ENCODE results near the gene ARHGEF1. TPM values are rescaled to one million over a fixed set of nuclear protein-coding genes. Genes with fewer than 3 reads are reported as not detected.

Gene ARHGEF1
- total and polyA plus RNA-seq, 2 donors (not counting 1 experiment from before 2014, with no cell fraction given), result 646 to 886 TPM

GRCh38 chr19:41935760-41936415 is 52.9 kb downstream of the ARHGEF1 start:
- CTCF ChIA-PET, result interaction anchor here (0.5 to 5.4 kb wide), 8 partner anchors 8 to 76 kb away, joined by 3 to 54 read pairs (median 6); partner anchors contain the start of gene RPS19
- H3K9ac ChIP-seq (ENCODE audit: low read length), result no peak overlapping the region

More at GRCh38 chr19:41935760-41936415, 52.9 kb downstream of the ARHGEF1 start:
- no peaks in the 10 kb centered on the region for H3K9me3 ChIP-seq (ENCODE audit: control extremely low read depth in 1 of 3, control insufficient read depth in 2 of 3, insufficient read depth in 1 of 3, low read length in 2 of 3)
- H3K27me3 ChIP-seq (replicated peaks in 1 of 4; ENCODE audit: control extremely low read depth in 1 of 4, control insufficient read depth in 3 of 4, insufficient read depth in 4 of 4, low read length in 3 of 4), result peaks cover 0 to under 1% (median 0%) of the 10 kb centered on the region in 4 experiments
- no peak for DNase-seq
- H3K4me3 Mint-ChIP-seq, result no peak overlapping the region
- H2AFZ ChIP-seq (ENCODE audit: insufficient read depth, low read depth, low read length, poor library complexity, severe bottlenecking), result no peak overlapping the region
- H3K27ac Mint-ChIP-seq, result no peak overlapping the region
- peaks cover 11% of the 10 kb centered on the region for H3K79me2 ChIP-seq (ENCODE audit: control insufficient read depth, insufficient read depth, low read length)
- WGBS (ENCODE audit: insufficient coverage), result 70% methylated on average over 6 of the region's 26 CpGs
- no peaks in the 10 kb centered on the region for H4K20me1 ChIP-seq (ENCODE audit: control insufficient read depth, insufficient read depth, low read length, poor library complexity, severe bottlenecking)
- no peak overlapping the region for H3K4me2 ChIP-seq (replicated peaks; ENCODE audit: low read depth, low read length, poor library complexity, severe bottlenecking)
- intact Hi-C loops (cut with micrococcal nuclease), result loop anchor here (1.0 to 2.0 kb wide), 4 partner anchors 15 to 77 kb away; partner anchors contain the start of gene RABAC1
- no peak overlapping the region for H3K27ac ChIP-seq (ENCODE audit: low read length in 2 of 2)
- H3K4me1 Mint-ChIP-seq, result peaks cover 48% of the 10 kb centered on the region
- TF ChIP-seq CTCF (IDR thresholded peaks at IDR 0.05) (no peak), EZH2 (IDR thresholded peaks at IDR 0.05; ENCODE audit: borderline replicate concordance, insufficient read depth, low read depth, low read length, poor library complexity, severe bottlenecking) (no peak)
- no peak for ATAC-seq (ENCODE audit: low read depth)
- POLR2A ChIA-PET, result interaction anchor here (1.8 to 1.9 kb wide), 2 partner anchors 10 to 61 kb away, joined by 7 to 14 read pairs; no protein-coding TSS in a partner anchor
- H3K4me1 ChIP-seq (ENCODE audit: control insufficient read depth in 2 of 2, insufficient read depth in 2 of 2, low read length in 2 of 2), result peaks cover 34 to 65% of the 10 kb centered on the region in 2 donors
- H3K27me3 Mint-ChIP-seq, result no peaks in the 10 kb centered on the region
- no peak overlapping the region for H3K4me3 ChIP-seq (ENCODE audit: control extremely low read depth in 1 of 5, extremely low read depth in 1 of 5, insufficient read depth in 1 of 5, low read depth in 2 of 5, low read length in 4 of 5)
- H3K36me3 ChIP-seq (replicated peaks in 1 of 2; ENCODE audit: control extremely low read depth in 1 of 2, control insufficient read depth in 1 of 2, extremely low read depth in 1 of 2, insufficient read depth in 2 of 2, low read length in 1 of 2), result no peaks in the 10 kb centered on the region
- H3K9me3 Mint-ChIP-seq (ENCODE audit: insufficient read depth), result no peaks in the 10 kb centered on the region
